Activated T-helper 1 cell treated with anti-CD3 and anti-CD28 coated beads, Interleukin-2, amount 50 U/mL, for 16 hours (primary cell): ENCODE results near the gene XPO5.
A peak's percentile ranks its signal among the peaks of the same experiment; 100 is the strongest.
"Not testable (repeated sequence)": the region's sequence is repeated elsewhere in the genome, so short reads cannot be mapped to it uniquely, and the experiment has no call there.

Experiments
- DNase-seq, 2 donors: peaks; one replicate each; pipeline ENCODE4 v3.0.0-alpha.2; 2020; ENCODE audit warnings: low read depth in 1 of 2, low spot score in 1 of 2

The XPO5 gene

GRCh38 chr6:43575772-43576551, at the start of gene XPO5, which contains the start of gene POLH:
Gene XPO5 (minus strand): TSS chr6:43576038. CDS start chr6:43575864, 174 bp downstream.
Gene POLH (plus strand): TSS chr6:43576185. CDS start chr6:43582320, 6,135 bp downstream.
- peak; percentile 78 to 89 for DNase-seq

- no peak for DNase-seq
Observed at GRCh38 chr6:43625393-43625992, 49.7 kb upstream of the XPO5 start.

GRCh38 chr6:43624786-43625288, 49.0 kb upstream of the XPO5 start:
- DNase-seq, result no peak

GRCh38 chr6:43623880-43624785, 48.3 kb upstream of the XPO5 start:
- DNase-seq, result no peak

- no peak for DNase-seq
Observed at GRCh38 chr6:43622541-43622940, 46.7 kb upstream of the XPO5 start.

GRCh38 chr6:43621836-43622180, 46.0 kb upstream of the XPO5 start:
- DNase-seq, result no peak

GRCh38 chr6:43621078-43621835, 45.4 kb upstream of the XPO5 start:
- DNase-seq, result no peak

- DNase-seq, result no peak
Observed at GRCh38 chr6:43616725-43617472, 41.1 kb upstream of the XPO5 start.

- DNase-seq, result no peak
Observed at GRCh38 chr6:43614396-43614730, 38.5 kb upstream of the XPO5 start.

GRCh38 chr6:43613721-43614395, 38.0 kb upstream of the XPO5 start:
- no peak for DNase-seq

GRCh38 chr6:43610431-43610830, 34.6 kb upstream of the XPO5 start:
- no peak for DNase-seq

GRCh38 chr6:43609402-43609801, 33.6 kb upstream of the XPO5 start:
- DNase-seq, result no peak

- no peak for DNase-seq
Observed at GRCh38 chr6:43608807-43609206, 33.0 kb upstream of the XPO5 start.

- peak; percentile 20 to 30 for DNase-seq
Observed at GRCh38 chr6:43608310-43608763, 32.5 kb upstream of the XPO5 start.

GRCh38 chr6:43606019-43606418, 30.2 kb upstream of the XPO5 start:
- DNase-seq, result no peak

- no peak for DNase-seq
Observed at GRCh38 chr6:43604174-43604573, 28.3 kb upstream of the XPO5 start.

- no peak for DNase-seq
Observed at GRCh38 chr6:43600595-43600994, 24.8 kb upstream of the XPO5 start.

GRCh38 chr6:43593938-43594337, 18.1 kb upstream of the XPO5 start:
- DNase-seq, result no peak

- DNase-seq, result not testable (repeated sequence)
Observed at GRCh38 chr6:43589564-43589963, 13.7 kb upstream of the XPO5 start.

GRCh38 chr6:43588194-43588593, 12.4 kb upstream of the XPO5 start:
- DNase-seq, result no peak
